Activated CD4-positive, alpha-beta T cell treated with anti-CD3 and anti-CD28 coated beads for 1 hour (primary cell): ENCODE data around the gene SKI.
"Not testable (repeated sequence)": the region's sequence is repeated elsewhere in the genome, so short reads cannot be mapped to it uniquely, and the experiment has no call there.

Experiments used
- DNase-seq: peaks from one replicate; pipeline ENCODE4 v3.0.0-alpha.2; 2020

The SKI gene

GRCh38 chr1:2279817-2280216 lies 51.7 kb downstream of the SKI start:
- DNase-seq: no peak

- DNase-seq: no peak
Observed at GRCh38 chr1:2282556-2283270, 54.6 kb downstream of the SKI start.

- no peak for DNase-seq
Observed at GRCh38 chr1:2283371-2283990, 55.4 kb downstream of the SKI start.

- DNase-seq: no peak
Observed at GRCh38 chr1:2283991-2284895, 56.1 kb downstream of the SKI start.

GRCh38 chr1:2284932-2285331 lies 56.8 kb downstream of the SKI start:
- DNase-seq: no peak

GRCh38 chr1:2286923-2287322 lies 58.8 kb downstream of the SKI start:
- no peak for DNase-seq

GRCh38 chr1:2287649-2288048 lies 59.5 kb downstream of the SKI start:
- DNase-seq: no peak

- no peak for DNase-seq
Observed at GRCh38 chr1:2288311-2288710, 60.2 kb downstream of the SKI start.

GRCh38 chr1:2288816-2289536 lies 60.9 kb downstream of the SKI start:
- no peak for DNase-seq

GRCh38 chr1:2289607-2290006 lies 61.5 kb downstream of the SKI start:
- DNase-seq: no peak

GRCh38 chr1:2290171-2290578 lies 62.1 kb downstream of the SKI start:
- no peak for DNase-seq

- peak; percentile 59 for DNase-seq
Observed at GRCh38 chr1:2290595-2291510, 62.7 kb downstream of the SKI start.

GRCh38 chr1:2291577-2291976 lies 63.5 kb downstream of the SKI start:
- no peak for DNase-seq

GRCh38 chr1:2292725-2293450 lies 64.8 kb downstream of the SKI start:
- DNase-seq: no peak

GRCh38 chr1:2294033-2294724 lies 66.1 kb downstream of the SKI start:
- no peak for DNase-seq

GRCh38 chr1:2294725-2295078 lies 66.6 kb downstream of the SKI start:
- no peak for DNase-seq

GRCh38 chr1:2295526-2295925 lies 67.4 kb downstream of the SKI start:
- no peak for DNase-seq

- not testable (repeated sequence) for DNase-seq
Observed at GRCh38 chr1:2296211-2296610, 68.1 kb downstream of the SKI start.

GRCh38 chr1:2296614-2297013 lies 68.5 kb downstream of the SKI start:
- DNase-seq: no peak

- no peak for DNase-seq
Observed at GRCh38 chr1:2297246-2298011, 69.3 kb downstream of the SKI start.
